ENCODE measurements around the gene MRPL55.

Gene MRPL55

GRCh38 chr1:228109073-228109961, at the start of gene MRPL55:
MRPL55 (minus strand) TSS chr1:228109299; CDS start chr1:228108260, 1,039 bp downstream.
- DNase-seq: peak; percentile 100

GRCh38 chr1:228158151-228159007, 49.3 kb upstream of the MRPL55 start:
- no peak for DNase-seq

- no peak for DNase-seq
Observed at GRCh38 chr1:228157729-228158126, 48.6 kb upstream of the MRPL55 start.

GRCh38 chr1:228156941-228157728, 48.0 kb upstream of the MRPL55 start:
- DNase-seq: no peak

GRCh38 chr1:228156515-228156881, 47.4 kb upstream of the MRPL55 start:
- DNase-seq: no peak

GRCh38 chr1:228155596-228156514, 46.8 kb upstream of the MRPL55 start:
- no peak for DNase-seq

- DNase-seq: no peak
Observed at GRCh38 chr1:228154670-228155571, 45.8 kb upstream of the MRPL55 start.

- DNase-seq: no peak
Observed at GRCh38 chr1:228154021-228154669, 45.0 kb upstream of the MRPL55 start.

GRCh38 chr1:228152918-228153258, 43.8 kb upstream of the MRPL55 start:
- no peak for DNase-seq

GRCh38 chr1:228152097-228152917, 43.2 kb upstream of the MRPL55 start:
- no peak for DNase-seq

GRCh38 chr1:228151180-228151925, 42.3 kb upstream of the MRPL55 start:
- DNase-seq: no peak

- DNase-seq: peak; percentile 25
Observed at GRCh38 chr1:228150461-228151179, 41.5 kb upstream of the MRPL55 start.

- DNase-seq: peak; percentile 23
Observed at GRCh38 chr1:228150120-228150460, 41.0 kb upstream of the MRPL55 start.

- peak; percentile 20 for DNase-seq
Observed at GRCh38 chr1:228149406-228150119, 40.5 kb upstream of the MRPL55 start, which contains the start of gene GJC2. GJC2 (plus strand) TSS chr1:228149930; CDS start chr1:228157759, 7,829 bp downstream.

GRCh38 chr1:228148935-228149405, 39.9 kb upstream of the MRPL55 start:
- DNase-seq: no peak

GRCh38 chr1:228148196-228148861, 39.2 kb upstream of the MRPL55 start:
- DNase-seq: no peak

All from activated CD4-positive, CD25-positive, alpha-beta regulatory T cell treated with anti-CD3 and anti-CD28 coated beads, Interleukin-2, amount 50 U/mL, for 72 hours (primary cell).